AG10803 (cell line): Measurements from ENCODE around the gene CIDEB.

Experiments used
- DNase-seq: peaks from one replicate; pipeline ENCODE4 v3.0.0; 2010; ENCODE audit warnings: low read depth
- H3K4me3 ChIP-seq: 2 replicates; pipeline ENCODE4 v1.5.1; 2011; ENCODE audit warnings: mild to moderate bottlenecking, low read length, control low read depth
- TF ChIP-seq, protein P1 (sequence below): conservative IDR thresholded peaks from 2 replicates; pipeline ENCODE4 v1.5.1; 2011; ENCODE audit warnings: mild to moderate bottlenecking, low read length, control low read depth, inconsistent platforms

CIDEB gene

DNA sequence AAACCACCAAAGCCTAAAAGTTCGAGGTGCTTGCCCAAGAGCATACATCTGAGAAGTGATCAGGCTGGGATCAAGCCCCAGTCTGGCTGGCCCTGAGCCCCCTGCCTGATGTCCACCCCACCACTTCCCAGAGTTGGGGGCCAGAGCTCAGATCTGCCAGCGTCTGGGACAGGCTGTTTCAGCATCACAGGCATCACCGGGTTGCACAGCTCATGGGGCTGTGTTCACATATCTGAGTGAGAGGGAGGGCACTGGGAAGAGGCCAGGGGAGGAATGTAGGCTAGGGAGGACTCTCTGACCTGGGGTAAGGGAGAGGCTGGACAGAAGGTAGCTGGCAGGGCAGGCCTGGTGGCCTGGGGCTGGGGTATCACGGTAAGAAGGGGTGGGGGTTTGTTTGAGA is 50.8 kb downstream of the CIDEB start:
- no peak for DNase-seq
- TF ChIP-seq, protein P1, sequence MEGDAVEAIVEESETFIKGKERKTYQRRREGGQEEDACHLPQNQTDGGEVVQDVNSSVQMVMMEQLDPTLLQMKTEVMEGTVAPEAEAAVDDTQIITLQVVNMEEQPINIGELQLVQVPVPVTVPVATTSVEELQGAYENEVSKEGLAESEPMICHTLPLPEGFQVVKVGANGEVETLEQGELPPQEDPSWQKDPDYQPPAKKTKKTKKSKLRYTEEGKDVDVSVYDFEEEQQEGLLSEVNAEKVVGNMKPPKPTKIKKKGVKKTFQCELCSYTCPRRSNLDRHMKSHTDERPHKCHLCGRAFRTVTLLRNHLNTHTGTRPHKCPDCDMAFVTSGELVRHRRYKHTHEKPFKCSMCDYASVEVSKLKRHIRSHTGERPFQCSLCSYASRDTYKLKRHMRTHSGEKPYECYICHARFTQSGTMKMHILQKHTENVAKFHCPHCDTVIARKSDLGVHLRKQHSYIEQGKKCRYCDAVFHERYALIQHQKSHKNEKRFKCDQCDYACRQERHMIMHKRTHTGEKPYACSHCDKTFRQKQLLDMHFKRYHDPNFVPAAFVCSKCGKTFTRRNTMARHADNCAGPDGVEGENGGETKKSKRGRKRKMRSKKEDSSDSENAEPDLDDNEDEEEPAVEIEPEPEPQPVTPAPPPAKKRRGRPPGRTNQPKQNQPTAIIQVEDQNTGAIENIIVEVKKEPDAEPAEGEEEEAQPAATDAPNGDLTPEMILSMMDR = no peak
- no peak overlapping the region for H3K4me3 ChIP-seq

- DNase-seq = no peak
- TF ChIP-seq, protein P1 = no peak
- H3K4me3 ChIP-seq = no peak overlapping the region
These were observed 51.7 kb downstream of the CIDEB start for GRCh38 chr14:24255931-24256711.

DNA sequence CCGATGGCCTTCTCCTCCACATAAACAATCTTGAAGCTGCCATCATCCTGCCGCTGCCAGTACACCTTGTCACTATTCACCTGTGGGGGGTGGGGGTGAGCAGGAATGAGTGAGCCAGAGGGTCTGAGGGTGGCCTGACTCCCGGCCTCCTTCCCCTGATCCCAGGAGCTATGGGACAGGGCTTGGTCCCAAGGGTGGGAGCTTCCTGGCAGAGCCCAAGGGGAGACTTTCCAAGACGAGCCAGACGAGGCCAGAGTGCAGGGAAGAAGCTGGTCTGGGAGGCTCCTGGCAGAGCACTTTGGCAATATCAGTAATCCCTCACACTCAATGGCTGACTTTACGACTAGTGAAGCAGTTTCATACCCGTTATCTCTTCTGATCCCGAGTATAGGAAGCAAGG is 52.3 kb downstream of the CIDEB start:
- TF ChIP-seq, protein P1 = no peak
- DNase-seq = no peak
- H3K4me3 ChIP-seq = no peak overlapping the region
